ENCODE measurements around the gene AP5B1. TPM values are rescaled to one million over a fixed set of nuclear protein-coding genes. Genes with fewer than 3 reads are reported as not detected.

AP5B1 gene
- total and polyA plus RNA-seq, 2 of the 8 experiments (the other 6 are each of a cell fraction or from before 2014, with no cell fraction given): 7.6 to 10.0 TPM

DNA sequence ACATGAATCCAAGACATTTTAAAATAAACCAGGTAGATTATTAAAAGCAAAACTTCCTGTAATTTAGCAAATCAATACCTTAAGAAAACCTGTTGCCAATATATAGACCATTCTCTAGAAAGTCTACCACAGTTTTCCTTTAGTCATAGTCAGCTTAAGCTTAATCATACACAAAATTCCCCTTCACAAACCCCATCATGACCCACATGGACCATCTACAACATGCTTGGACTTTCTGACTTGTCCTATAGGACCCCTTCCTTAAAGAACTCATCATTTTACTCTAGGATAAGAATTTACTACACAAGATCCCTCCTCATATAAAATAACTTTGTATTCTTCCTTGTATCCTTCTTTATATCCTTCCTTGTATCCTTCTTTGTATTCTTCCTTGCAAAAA lies 44.0 kb downstream of the AP5B1 start:
- Histone ChIP-seq H3K9me3 (ENCODE audit: insufficient read depth in 2 of 2, low read depth in 1 of 2, low read length in 1 of 2) (peaks cover 20 to 25% of the 10 kb centered on the region in 2 experiments), H2AK5ac (ENCODE audit: low read depth, low read length) (no peak overlapping the region), H3K14ac (ENCODE audit: insufficient read length) (no peak overlapping the region), H3K4me2 (ENCODE audit: insufficient read depth in 1 of 2, low read depth in 2 of 2, low read length in 2 of 2) (no peak overlapping the region), H2AFZ (ENCODE audit: low read length) (no peak overlapping the region), H4K8ac (ENCODE audit: extremely low read depth, insufficient read depth, low read length) (no peak overlapping the region), H3K18ac (ENCODE audit: extremely low read depth, low read length) (no peak overlapping the region), H4K20me1 (replicated peaks in 1 of 2; ENCODE audit: control insufficient read depth in 1 of 2, insufficient read depth in 2 of 2, low read length in 2 of 2) (no peaks in the 10 kb centered on the region), H4K91ac (replicated peaks; ENCODE audit: insufficient read length, low read length) (no peak overlapping the region), H2BK12ac (ENCODE audit: low read depth, low read length) (no peak overlapping the region), H3K23ac (ENCODE audit: insufficient read length) (no peak overlapping the region), H3K4ac (replicated peaks; ENCODE audit: insufficient read length, low read depth, low read length) (no peak overlapping the region), H3K27ac (ENCODE audit: low read depth, low read length) (no peak overlapping the region), H2BK5ac (ENCODE audit: low read depth, low read length) (no peak overlapping the region), H3K27me3 (replicated peaks in 1 of 4; ENCODE audit: control insufficient read depth in 3 of 4, extremely low read depth in 1 of 4, insufficient read depth in 3 of 4, low read length in 3 of 4) (peaks cover 0 to 2% (median 0%) of the 10 kb centered on the region in 4 experiments; a peak in 1 of 7 replicates), H3K36me3 (ENCODE audit: control insufficient read depth in 2 of 4, insufficient read depth in 4 of 4, low read length in 3 of 4) (no peaks in the 10 kb centered on the region; a peak in 1 of 8 replicates), H2BK15ac (ENCODE audit: low read length) (no peak overlapping the region), H3K79me1 (ENCODE audit: low read depth, low read length) (no peaks in the 10 kb centered on the region), H3K4me3 (ENCODE audit: extremely low read depth in 1 of 4, insufficient read depth in 2 of 4, low read depth in 3 of 4, low read length in 4 of 4) (no peak overlapping the region), H4K5ac (ENCODE audit: insufficient read length, low read depth, low read length) (no peak overlapping the region), H2BK20ac (ENCODE audit: low read length) (no peak overlapping the region), H3K79me2 (ENCODE audit: control insufficient read depth in 1 of 2, insufficient read depth in 2 of 2, low read length in 2 of 2) (no peaks in the 10 kb centered on the region), H3K56ac (replicated peaks; ENCODE audit: insufficient read length, low read depth, low read length) (no peak overlapping the region), H3K9ac (replicated peaks in 1 of 4; ENCODE audit: extremely low read depth in 1 of 4, low read depth in 3 of 4, low read length in 3 of 4) (no peak overlapping the region), H3K4me1 (replicated peaks in 1 of 4; ENCODE audit: control insufficient read depth in 3 of 4, insufficient read depth in 4 of 4, low read length in 3 of 4) (no peaks in the 10 kb centered on the region), H2BK120ac (replicated peaks; ENCODE audit: low read depth, low read length) (no peak overlapping the region), H3K23me2 (ENCODE audit: low read depth, low read length) (no peaks in the 10 kb centered on the region)
- TF ChIP-seq, protein P1, sequence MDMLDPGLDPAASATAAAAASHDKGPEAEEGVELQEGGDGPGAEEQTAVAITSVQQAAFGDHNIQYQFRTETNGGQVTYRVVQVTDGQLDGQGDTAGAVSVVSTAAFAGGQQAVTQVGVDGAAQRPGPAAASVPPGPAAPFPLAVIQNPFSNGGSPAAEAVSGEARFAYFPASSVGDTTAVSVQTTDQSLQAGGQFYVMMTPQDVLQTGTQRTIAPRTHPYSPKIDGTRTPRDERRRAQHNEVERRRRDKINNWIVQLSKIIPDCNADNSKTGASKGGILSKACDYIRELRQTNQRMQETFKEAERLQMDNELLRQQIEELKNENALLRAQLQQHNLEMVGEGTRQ (IDR thresholded peaks at IDR 0.05; ENCODE audit: low read length): no peak
- no peak for TF ChIP-seq SIN3A (conservative IDR thresholded peaks at IDR 0.05 in 1 of 2, IDR thresholded peaks at IDR 0.05 in 1 of 2; ENCODE audit: low read depth in 1 of 2, low read length in 2 of 2)
- ChIA-PET CTCF (ENCODE audit: partially characterized antibody) (interaction anchor here (1.6 kb wide), 1 partner anchor 10 kb away, joined by 12 read pairs; no protein-coding TSS in a partner anchor), POLR2A (ENCODE audit: partially characterized antibody) (interaction anchor here (1.2 to 1.3 kb wide), 2 partner anchors 10 to 16 kb away, joined by 3 read pairs; partner anchors contain the start of gene RNASEH2C)
- DNase-seq (ENCODE audit: low read depth in 1 of 2, low spot score in 2 of 2) (no peak), FAIRE-seq (no peak)
